Upper lobe of right lung (tissue), 1 donor: ENCODE measurements around the gene NPAS3. TPM values are rescaled to one million over a fixed set of nuclear protein-coding genes. Genes with fewer than 3 reads are reported as not detected.
A peak's percentile ranks its signal among the peaks of the same experiment; 100 is the strongest.

Experiments
- ATAC-seq: fragments of 200-7000 bp; cut with Tn5 transposase; one replicate; pipeline ENCODE4 v1.9.1; 2020; ENCODE audit warnings: mild to moderate bottlenecking, moderate library complexity
- DNase-seq: peaks from one replicate; pipeline ENCODE4 v3.0.0-alpha.2; 2020
- H3K27ac ChIP-seq: fragments of 200-600 bp; one replicate; pipeline ENCODE4 v1.8.0; 2022
- H3K27me3 ChIP-seq: fragments of 200-600 bp; one replicate; pipeline ENCODE4 v1.8.0; 2022; ENCODE audit warnings: mild to moderate bottlenecking
- H3K36me3 ChIP-seq: fragments of 200-600 bp; one replicate; pipeline ENCODE4 v1.8.0; 2022
- H3K4me1 ChIP-seq: fragments of 200-600 bp; one replicate; pipeline ENCODE4 v1.8.0; 2022
- H3K4me3 ChIP-seq: fragments of 200-600 bp; one replicate; pipeline ENCODE4 v1.8.0; 2022; ENCODE audit warnings: mild to moderate bottlenecking
- H3K9me3 ChIP-seq: fragments of 200-600 bp; one replicate; pipeline ENCODE4 v1.8.0; 2022
- CTCF ChIP-seq: fragments of 200-600 bp; IDR thresholded peaks from one replicate; pipeline ENCODE4 v1.8.0; 2022; ENCODE audit warnings: antibody characterized with exemption
- intact Hi-C: fragments of 100-400 bp; cut with DNase I; formaldehyde crosslinking; loops from one replicate; pipeline ENCODE4 v1.11.0; 2022
- total RNA-seq: library from RNA; stranded (reverse); fragmentation: NEBNext Ultra II Directional; extraction: Animal tissue kit (Norgen Biotek cat#: 25700); gene quantifications from one replicate; pipeline ENCODE4 v1.2.1, GENCODE V29; 2021
- donor health status: DM: no; HTN: yes; CAD: no; lungs with severe emphysema.

The NPAS3 gene
- total RNA-seq, 1 donor from 2014 or later = 1.2 TPM

GRCh38 chr14:33686856-33687255 is 748.2 kb downstream of the NPAS3 start:
- no peaks in the 10 kb centered on the region for H3K4me1 ChIP-seq
- no peak overlapping the region for H3K27ac ChIP-seq
- H3K4me3 ChIP-seq = no peak overlapping the region
- H3K36me3 ChIP-seq = no peaks in the 10 kb centered on the region
- H3K27me3 ChIP-seq = no peaks in the 10 kb centered on the region
- intact Hi-C loops = no loop called here
- H3K9me3 ChIP-seq = no peaks in the 10 kb centered on the region
- DNase-seq (no peak), ATAC-seq (no peak)
- TF ChIP-seq CTCF = no peak

GRCh38 chr14:33689680-33690079 is 751.0 kb downstream of the NPAS3 start:
- DNase-seq (no peak), ATAC-seq (no peak)
- Histone ChIP-seq H3K9me3 (no peaks in the 10 kb centered on the region), H3K4me1 (no peaks in the 10 kb centered on the region), H3K27ac (no peak overlapping the region), H3K36me3 (no peaks in the 10 kb centered on the region), H3K27me3 (peaks cover under 1% of the 10 kb centered on the region), H3K4me3 (no peak overlapping the region)
- intact Hi-C loops = no loop called here
- no peak for TF ChIP-seq CTCF

- Histone ChIP-seq H3K36me3 (no peaks in the 10 kb centered on the region), H3K9me3 (no peaks in the 10 kb centered on the region), H3K4me1 (no peaks in the 10 kb centered on the region), H3K4me3 (no peak overlapping the region), H3K27me3 (peaks cover 2% of the 10 kb centered on the region), H3K27ac (no peak overlapping the region)
- intact Hi-C loops = no loop called here
- TF ChIP-seq CTCF = no peak
- ATAC-seq (no peak), DNase-seq (no peak)
Observed at GRCh38 chr14:33691907-33692306, 753.2 kb downstream of the NPAS3 start.

- Histone ChIP-seq H3K4me1 (no peaks in the 10 kb centered on the region), H3K27me3 (peaks cover 2% of the 10 kb centered on the region), H3K27ac (no peak overlapping the region), H3K4me3 (no peak overlapping the region), H3K9me3 (no peaks in the 10 kb centered on the region), H3K36me3 (no peaks in the 10 kb centered on the region)
- DNase-seq = no peak
- intact Hi-C loops = no loop called here
- no peak for ATAC-seq
- TF ChIP-seq CTCF = no peak
Observed at GRCh38 chr14:33692762-33693161, 754.1 kb downstream of the NPAS3 start.

GRCh38 chr14:33693237-33693636 is 754.6 kb downstream of the NPAS3 start:
- TF ChIP-seq CTCF = no peak
- H3K27ac ChIP-seq = no peak overlapping the region
- no peaks in the 10 kb centered on the region for H3K36me3 ChIP-seq
- H3K4me3 ChIP-seq = no peak overlapping the region
- peaks cover 2% of the 10 kb centered on the region for H3K27me3 ChIP-seq
- no peaks in the 10 kb centered on the region for H3K9me3 ChIP-seq
- DNase-seq (no peak), ATAC-seq (no peak)
- no peaks in the 10 kb centered on the region for H3K4me1 ChIP-seq
- intact Hi-C loops = no loop called here

GRCh38 chr14:33696165-33696564 is 757.5 kb downstream of the NPAS3 start:
- H3K9me3 ChIP-seq = no peaks in the 10 kb centered on the region
- no peak overlapping the region for H3K27ac ChIP-seq
- H3K4me1 ChIP-seq = no peaks in the 10 kb centered on the region
- peak; percentile 51 for ATAC-seq
- TF ChIP-seq CTCF = no peak
- no peaks in the 10 kb centered on the region for H3K36me3 ChIP-seq
- DNase-seq = no peak
- no peak overlapping the region for H3K4me3 ChIP-seq
- peaks cover 5% of the 10 kb centered on the region for H3K27me3 ChIP-seq
- intact Hi-C loops = no loop called here
